Stimulated activated CD8-positive, alpha-beta memory T cell treated with anti-CD3 and anti-CD28 coated beads, Interleukin-15, amount 100 ng/mL, for 24 hours (primary cell): ENCODE results near the gene CDK14.

Experiments
- DNase-seq: peaks from one replicate; pipeline ENCODE4 v3.0.0-alpha.2; 2020; ENCODE audit warnings: low read depth

CDK14 gene

GRCh38 chr7:91206361-91206960, 610.3 kb downstream of the CDK14 start:
- no peak for DNase-seq

- DNase-seq, result no peak
Observed at GRCh38 chr7:91212582-91212981, 616.5 kb downstream of the CDK14 start.

- DNase-seq, result no peak
Observed at GRCh38 chr7:91226411-91226810, 630.3 kb downstream of the CDK14 start.

DNA sequence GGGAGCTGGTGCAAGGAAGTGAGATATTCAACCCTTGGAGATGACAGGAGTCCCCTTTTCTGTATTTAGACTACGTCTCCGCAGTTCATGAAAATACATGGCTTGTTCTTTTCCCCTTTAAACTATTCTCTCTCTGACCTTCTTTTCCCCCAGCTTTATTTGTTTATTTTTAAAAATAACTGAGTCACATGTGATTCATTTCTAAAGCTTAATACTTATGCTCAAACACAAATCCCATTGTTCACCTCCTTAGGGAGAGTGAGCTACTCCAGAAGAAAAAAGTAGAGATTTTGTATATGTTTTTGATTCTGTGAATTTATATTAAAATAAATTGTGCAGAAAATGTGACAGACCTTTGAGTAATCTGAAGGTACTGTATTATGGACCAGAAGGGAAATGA, 632.2 kb downstream of the CDK14 start:
- no peak for DNase-seq

DNA sequence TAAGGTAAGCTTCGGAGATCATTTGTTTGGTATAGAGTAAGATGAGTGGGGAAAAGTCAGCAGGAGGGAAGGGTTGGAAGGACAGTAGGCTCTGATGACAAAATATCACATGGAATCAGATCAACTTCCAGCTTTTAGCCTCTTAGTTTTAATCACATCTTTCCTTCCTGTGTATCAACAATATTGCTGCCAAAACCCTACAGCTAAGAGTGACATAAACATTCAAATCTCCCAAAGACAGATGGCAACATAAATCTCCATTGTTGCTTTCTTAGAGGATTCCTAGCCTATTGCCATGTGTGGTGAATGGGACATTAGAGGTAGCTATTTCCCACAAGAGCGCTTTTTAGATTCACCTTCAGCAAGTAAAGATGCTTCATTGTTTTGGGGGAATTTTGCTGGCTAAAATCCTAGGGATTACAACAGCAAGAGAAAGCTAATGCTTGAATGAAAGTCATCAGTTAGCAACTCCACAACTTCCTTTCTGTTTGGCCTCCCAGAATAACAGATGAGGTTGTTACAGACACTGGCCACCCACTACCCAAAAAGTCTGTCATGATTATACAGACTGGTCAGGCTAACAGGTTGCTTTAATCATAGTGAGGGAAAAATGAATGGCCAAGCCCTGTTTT, 632.9 kb downstream of the CDK14 start:
- DNase-seq, result no peak

DNA sequence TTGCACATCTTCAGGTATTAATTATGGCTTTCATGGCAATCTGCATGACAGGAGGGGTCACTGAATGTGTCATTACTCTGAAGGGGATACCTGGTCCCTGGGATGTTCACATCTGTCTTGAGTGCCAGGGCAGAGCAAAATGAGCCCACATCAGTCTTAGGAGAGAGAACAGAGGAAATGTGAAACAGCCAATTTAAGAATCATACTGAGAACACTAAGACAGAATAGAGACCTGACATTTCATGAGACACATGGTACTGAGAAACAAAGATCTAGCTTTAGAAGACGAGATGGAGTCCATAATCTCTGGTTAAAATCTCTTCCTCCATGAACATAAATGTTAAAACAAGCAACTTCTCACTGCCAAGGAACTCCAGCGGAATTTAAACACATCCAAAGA, 634.0 kb downstream of the CDK14 start:
- no peak for DNase-seq

GRCh38 chr7:91230503-91230902, 634.4 kb downstream of the CDK14 start:
- no peak for DNase-seq

DNA sequence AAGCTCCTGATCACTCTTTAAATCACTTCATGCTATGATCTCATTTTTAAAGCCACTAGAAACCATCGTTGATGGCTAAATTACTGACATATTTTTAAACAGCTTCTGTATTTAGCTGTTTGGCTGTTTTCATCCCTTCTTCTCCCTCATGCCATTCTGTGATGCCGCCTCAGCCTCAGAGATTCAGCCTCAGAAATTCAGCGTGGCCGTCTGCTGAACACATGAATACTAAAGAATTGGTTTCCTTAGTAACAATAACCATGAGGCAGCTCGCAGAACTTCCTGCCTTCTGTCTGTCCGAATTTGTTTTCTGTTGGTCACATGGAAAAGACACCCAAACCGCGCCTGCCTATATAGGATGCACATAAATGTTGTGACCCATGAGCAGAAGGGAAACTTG, 637.1 kb downstream of the CDK14 start:
- no peak for DNase-seq

GRCh38 chr7:91235211-91235832, 639.2 kb downstream of the CDK14 start:
- no peak for DNase-seq

DNA sequence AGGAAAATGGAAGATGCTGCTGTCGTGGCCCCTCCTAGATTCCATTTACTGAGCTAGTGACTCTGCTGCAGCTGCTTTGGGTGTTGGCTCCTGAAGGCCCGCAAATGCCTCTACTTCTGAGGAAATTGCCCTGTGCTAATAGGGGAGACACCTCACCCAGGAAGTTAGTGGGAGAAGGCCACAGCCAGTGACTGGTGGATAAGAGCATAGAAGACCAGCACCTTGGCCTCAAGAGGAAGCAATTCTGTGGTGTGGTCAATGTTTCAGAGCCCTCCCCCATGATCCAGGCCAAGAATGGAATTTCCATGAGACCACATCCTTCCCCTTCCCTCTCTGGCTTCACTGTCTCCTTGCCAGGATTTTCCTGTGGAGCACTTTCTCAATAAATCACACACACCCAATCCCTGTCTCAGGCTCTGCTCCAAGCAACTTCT, 643.1 kb downstream of the CDK14 start:
- DNase-seq, result no peak

DNA sequence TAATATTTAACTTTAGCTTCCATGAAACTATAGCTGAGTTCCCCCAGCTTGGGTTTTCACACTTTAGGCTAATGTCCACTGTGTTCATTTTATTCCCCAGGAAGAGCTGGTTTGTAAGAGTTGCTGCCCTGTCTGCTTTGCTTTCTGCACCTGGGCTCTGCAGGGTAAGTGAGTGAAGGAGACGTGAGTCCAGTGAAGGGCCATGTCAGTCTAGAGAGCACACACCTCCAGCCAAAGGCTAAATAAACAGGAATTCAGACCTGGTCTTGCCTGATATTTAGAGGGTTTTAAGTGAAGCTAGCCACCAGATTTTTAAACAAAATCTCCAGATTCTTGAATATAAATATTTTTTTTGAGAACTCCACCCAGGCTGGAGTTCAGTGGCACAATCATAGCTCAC, 643.7 kb downstream of the CDK14 start:
- no peak for DNase-seq

DNA sequence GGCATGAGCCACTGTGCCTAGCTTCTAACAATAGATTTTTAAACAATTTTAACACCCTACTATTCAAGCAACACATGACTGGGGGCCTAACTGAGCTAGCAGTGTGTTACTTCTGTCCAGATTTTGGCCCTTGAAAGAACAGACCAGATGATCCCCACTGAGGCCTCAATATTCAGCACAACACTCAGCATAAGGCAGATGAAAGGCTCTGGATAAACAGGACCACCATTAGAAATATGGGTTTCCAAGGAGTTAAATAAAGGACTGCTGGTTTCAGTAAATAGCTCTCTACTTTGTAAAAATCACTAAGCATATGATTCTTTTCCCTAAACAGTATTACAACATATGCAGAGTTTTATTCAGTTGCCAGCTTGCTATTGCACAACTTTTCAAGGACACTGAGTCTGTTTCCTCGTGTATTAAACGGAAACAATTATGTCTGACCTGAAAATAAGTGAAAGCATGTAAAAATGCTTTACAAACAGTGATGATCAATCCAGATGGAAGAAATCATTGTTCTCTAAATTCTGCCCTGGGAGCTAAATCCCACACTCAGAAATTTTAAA, 644.3 kb downstream of the CDK14 start:
- DNase-seq, result no peak

DNA sequence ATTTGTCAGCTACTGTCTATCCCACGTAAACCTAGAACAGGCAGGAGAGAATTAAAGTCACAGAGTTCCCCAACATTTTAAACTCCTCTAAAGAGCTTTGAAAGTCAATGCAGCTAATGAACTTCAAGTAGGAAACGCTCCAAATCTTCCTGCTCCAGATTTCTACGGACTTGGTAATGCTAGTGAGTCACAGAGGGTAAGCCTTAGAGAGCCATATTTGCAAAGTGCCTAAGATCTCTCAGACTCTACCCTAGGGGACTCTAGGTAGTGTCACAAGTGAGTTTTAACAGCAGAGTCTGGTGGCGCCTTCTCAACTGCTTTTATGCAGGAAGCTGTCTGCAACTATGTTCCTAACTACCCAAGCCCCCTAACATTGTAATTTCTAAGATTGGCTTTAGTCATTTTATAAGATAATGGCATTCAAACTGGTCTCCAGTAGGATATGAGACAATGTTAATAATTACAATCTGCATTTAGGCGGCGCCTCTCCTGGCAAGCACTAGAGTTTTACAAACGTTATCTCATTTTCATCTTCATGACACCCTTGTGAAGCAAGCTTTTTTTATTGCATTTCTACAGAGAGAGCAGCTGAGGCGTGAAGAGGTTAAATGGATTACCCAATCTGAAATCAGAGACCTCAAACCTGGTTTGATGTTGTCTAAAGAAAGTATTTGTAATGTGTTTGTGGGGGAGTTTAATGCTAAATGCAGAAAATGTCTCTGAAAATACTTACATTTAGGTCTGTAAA, 646.1 kb downstream of the CDK14 start:
- DNase-seq, result no peak

- no peak for DNase-seq
Observed at GRCh38 chr7:91243591-91244301, 647.6 kb downstream of the CDK14 start.

GRCh38 chr7:91247500-91247899, 651.4 kb downstream of the CDK14 start:
- DNase-seq, result no peak

- DNase-seq, result no peak
Observed at GRCh38 chr7:91248996-91249395, 652.9 kb downstream of the CDK14 start.

GRCh38 chr7:91249506-91250233, 653.5 kb downstream of the CDK14 start:
- no peak for DNase-seq

DNA sequence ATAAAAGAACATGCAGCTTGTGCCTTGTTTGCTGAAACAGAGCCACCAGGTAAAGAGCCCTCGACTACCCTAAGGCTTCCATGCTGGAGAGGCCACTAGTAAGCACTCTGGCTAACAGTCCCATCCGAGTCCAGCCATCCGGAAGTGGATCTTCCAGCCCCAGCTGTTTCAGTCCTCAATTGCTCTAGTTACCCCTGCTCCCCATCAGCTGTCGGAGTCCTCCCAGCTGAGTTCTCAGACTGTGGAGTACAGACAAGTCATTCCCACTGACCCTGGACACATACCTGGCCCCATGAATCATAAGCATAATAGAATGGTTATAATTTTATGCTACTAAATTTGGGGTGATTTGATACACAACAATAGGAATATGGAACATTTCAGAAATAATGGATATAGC, 654.6 kb downstream of the CDK14 start:
- DNase-seq, result no peak

DNA sequence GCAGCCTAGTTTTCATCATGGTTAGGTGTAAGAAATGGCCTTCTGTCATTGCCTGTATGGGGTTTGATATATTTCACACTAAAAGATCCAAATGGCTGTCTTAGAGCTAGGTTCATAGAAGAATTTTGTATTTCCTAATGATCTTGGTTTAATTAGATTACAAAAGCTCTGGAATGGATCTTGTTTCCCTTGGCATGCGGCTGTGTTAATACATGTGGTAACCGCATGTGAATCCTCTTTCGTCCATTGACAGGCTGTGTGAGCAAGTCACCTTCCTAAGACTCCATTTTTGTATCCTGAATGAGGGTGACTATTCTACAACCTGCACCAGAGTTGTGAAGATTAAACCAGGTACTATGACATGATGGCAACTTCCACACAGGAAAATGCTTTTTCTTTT, 655.8 kb downstream of the CDK14 start:
- DNase-seq, result no peak
